GM19467 (cell line): ENCODE measurements around the gene OSBPL3.
A peak's percentile ranks its signal among the peaks of the same experiment; 100 is the strongest.

Experiments used
- ATAC-seq: cut with Tn5 transposase; IDR thresholded peaks from one replicate; pipeline ENCODE4 v1.9.1; 2021; ENCODE audit warnings: mild to moderate bottlenecking, moderate library complexity; ENCODE audit not compliant: unreplicated experiment

Gene OSBPL3

GRCh38 chr7:24959735-24960485 lies 20.1 kb downstream of the OSBPL3 start:
- no peak for ATAC-seq

GRCh38 chr7:24958399-24958798 lies 21.6 kb downstream of the OSBPL3 start:
- ATAC-seq: no peak

GRCh38 chr7:24956021-24956420 lies 24.0 kb downstream of the OSBPL3 start:
- ATAC-seq: no peak

- ATAC-seq: no peak
Observed at GRCh38 chr7:24955313-24955712, 24.7 kb downstream of the OSBPL3 start.

- ATAC-seq: no peak
Observed at GRCh38 chr7:24952464-24952863, 27.5 kb downstream of the OSBPL3 start.

GRCh38 chr7:24951441-24951980 lies 28.5 kb downstream of the OSBPL3 start:
- ATAC-seq: no peak

- ATAC-seq: no peak
Observed at GRCh38 chr7:24949884-24950283, 30.1 kb downstream of the OSBPL3 start.

- no peak for ATAC-seq
Observed at GRCh38 chr7:24948739-24949138, 31.2 kb downstream of the OSBPL3 start.

- no peak for ATAC-seq
Observed at GRCh38 chr7:24946467-24946866, 33.5 kb downstream of the OSBPL3 start.

- ATAC-seq: no peak
Observed at GRCh38 chr7:24945899-24946298, 34.1 kb downstream of the OSBPL3 start.

- no peak for ATAC-seq
Observed at GRCh38 chr7:24943096-24943948, 36.7 kb downstream of the OSBPL3 start.

GRCh38 chr7:24942226-24942625 lies 37.8 kb downstream of the OSBPL3 start:
- ATAC-seq: no peak

GRCh38 chr7:24939416-24939815 lies 40.6 kb downstream of the OSBPL3 start:
- ATAC-seq: no peak

GRCh38 chr7:24936121-24936824 lies 43.7 kb downstream of the OSBPL3 start:
- peak; percentile 55 for ATAC-seq

- no peak for ATAC-seq
Observed at GRCh38 chr7:24933298-24933697, 46.7 kb downstream of the OSBPL3 start.

GRCh38 chr7:24932815-24933214 lies 47.2 kb downstream of the OSBPL3 start:
- no peak for ATAC-seq

GRCh38 chr7:24932389-24932788 lies 47.6 kb downstream of the OSBPL3 start:
- ATAC-seq: no peak

GRCh38 chr7:24931844-24932243 lies 48.1 kb downstream of the OSBPL3 start:
- ATAC-seq: no peak

- no peak for ATAC-seq
Observed at GRCh38 chr7:24930856-24931255, 49.1 kb downstream of the OSBPL3 start.

GRCh38 chr7:24926623-24927524 lies 53.1 kb downstream of the OSBPL3 start:
- ATAC-seq: no peak
